ENCODE results near the gene AIG1. TPM values are rescaled to one million over a fixed set of nuclear protein-coding genes. Genes with fewer than 3 reads are reported as not detected.

The AIG1 gene
- total and polyA plus RNA-seq, 2 of the 13 experiments (the other 11 are each of a cell fraction or from before 2014, with no cell fraction given) = 115 to 197 TPM

GRCh38 chr6:143103916-143104315 lies 43.2 kb downstream of the AIG1 start:
- peaks cover 34% of the 10 kb centered on the region for H3K4me1 ChIP-seq (ENCODE audit: insufficient read depth, low read length)
- no peak overlapping the region for H3K9ac ChIP-seq (ENCODE audit: insufficient read depth, low read depth, low read length)
- ATAC-seq = no peak
- CTCF ChIA-PET (ENCODE audit: low intra/inter-chr PET ratio, low total read pairs) = no interaction called here
- no peak overlapping the region for H3K4me2 ChIP-seq (ENCODE audit: low read depth, low read length)
- no peak overlapping the region for H3K27ac ChIP-seq (ENCODE audit: extremely low read length, insufficient read depth, low read length)
- no peaks in the 10 kb centered on the region for H3K27me3 ChIP-seq (ENCODE audit: control insufficient read depth in 1 of 2, insufficient read depth in 2 of 2, low read length in 2 of 2)
- no peaks in the 10 kb centered on the region for H3K36me3 ChIP-seq (replicated peaks in 1 of 2; ENCODE audit: control insufficient read depth in 1 of 2, insufficient read depth in 2 of 2, low read length in 2 of 2)
- H2AFZ ChIP-seq (ENCODE audit: low read length) = no peak overlapping the region
- no peaks in the 10 kb centered on the region for H3K79me2 ChIP-seq (ENCODE audit: insufficient read depth, low read length)
- in situ Hi-C loops (cut with HindIII; ENCODE audit: extremely low pct_ligation_motif_present, low pct_unique_long_range_greater_than_20kb) (no loop called here), intact Hi-C loops (cut with micrococcal nuclease; ENCODE audit: unreplicated experiment) (no loop called here)
- POLR2A ChIA-PET = interaction anchor here (0.7 kb wide), 1 partner anchor 382 kb away, joined by 3 read pairs; no protein-coding TSS in a partner anchor
- no peak overlapping the region for H3K4me3 ChIP-seq (replicated peaks in 1 of 3; ENCODE audit: insufficient read depth in 1 of 3, low read depth in 2 of 3, low read length in 3 of 3)
- no peak for DNase-seq (ENCODE audit: low spot score)
- BruUV-seq (replicated peaks) = no TSS peak
- H3K9me3 ChIP-seq (ENCODE audit: low read length) = no peaks in the 10 kb centered on the region
- WGBS (ENCODE audit: low lambda C conversion rate) = 98% methylated on average over 1 of the region's 1 CpG
- H4K20me1 ChIP-seq (ENCODE audit: insufficient read depth, low read length) = no peaks in the 10 kb centered on the region
- no peak for FAIRE-seq
- TF ChIP-seq ZNF292 (CRISPR knock-in tag; IDR thresholded peaks at IDR 0.05; ENCODE audit: borderline replicate concordance, low read depth) = no peak
- no peak for TF ChIP-seq ZNF160 (CRISPR knock-in tag; IDR thresholded peaks at IDR 0.05)
- TF ChIP-seq IRF1 (CRISPR knock-in tag; IDR thresholded peaks at IDR 0.05; ENCODE audit: low read depth) = no peak
- TF ChIP-seq KDM5A (IDR thresholded peaks at IDR 0.05; ENCODE audit: borderline replicate concordance, low read length) = no peak
- no peak for TF ChIP-seq ZBTB43 (CRISPR knock-in tag; conservative IDR thresholded peaks at IDR 0.05)
- TF ChIP-seq ZFP36 (IDR thresholded peaks at IDR 0.05; ENCODE audit: borderline replicate concordance, low read depth, low read length, partially characterized antibody) = no peak
- TF ChIP-seq NFAT5 (CRISPR knock-in tag; IDR thresholded peaks at IDR 0.05) = no peak
- TF ChIP-seq HOXD1 (CRISPR knock-in tag; IDR thresholded peaks at IDR 0.05) = no peak
- TF ChIP-seq SKI (IDR thresholded peaks at IDR 0.05; ENCODE audit: partially characterized antibody) = no peak
- TF ChIP-seq JUN (CRISPR knock-in tag; IDR thresholded peaks at IDR 0.05) = no peak

Data from HepG2 (cell line).